HEK293 (cell line): ENCODE results near the gene COG1.

ENCODE experiments used
- CTCF ChIP-seq: fragments of 450-650 bp; formaldehyde crosslinking; IDR thresholded peaks from 2 replicates; pipeline ENCODE4 v1.5.1; 2016; ENCODE audit warnings: missing biosample characterization, missing genetic modification characterization
- PATZ1 ChIP-seq: fragments of 450-650 bp; formaldehyde crosslinking; IDR thresholded peaks from 2 replicates; pipeline ENCODE4 v1.5.1; 2016; ENCODE audit warnings: missing biosample characterization, missing genetic modification characterization
- REST ChIP-seq: fragments of 450-650 bp; formaldehyde crosslinking; IDR thresholded peaks from 2 replicates; pipeline ENCODE4 v1.5.1; 2016; ENCODE audit warnings: missing biosample characterization, missing genetic modification characterization
- YY1 ChIP-seq: fragments of 450-650 bp; formaldehyde crosslinking; IDR thresholded peaks from 2 replicates; pipeline ENCODE4 v1.5.1; 2018; ENCODE audit warnings: missing biosample characterization, missing genetic modification characterization
- ZNF155 ChIP-seq: fragments of 450-650 bp; formaldehyde crosslinking; IDR thresholded peaks from 2 replicates; pipeline ENCODE4 v1.5.1; 2016; ENCODE audit warnings: missing biosample characterization, missing genetic modification characterization
- ZNF274 ChIP-seq, 2 experiments: fragments of 200-500 bp in 1 of 2; fragments of 450-650 bp in 1 of 2; sonication (Bioruptor generic) in 1 of 2; formaldehyde crosslinking in 1 of 2; IDR thresholded peaks; 2 replicates each; pipeline versions ENCODE4 v1.5.1 to v1.6.1; 2014 to 2016; ENCODE audit warnings: borderline replicate concordance in 1 of 2, inconsistent platforms in 1 of 2, low read length in 1 of 2, missing biosample characterization in 1 of 2, missing genetic modification characterization in 1 of 2
- ZNF791 ChIP-seq: fragments of 450-650 bp; formaldehyde crosslinking; IDR thresholded peaks from 2 replicates; pipeline ENCODE4 v1.5.1; 2016; ENCODE audit warnings: missing biosample characterization, missing genetic modification characterization
- ZSCAN16 ChIP-seq: fragments of 450-650 bp; formaldehyde crosslinking; IDR thresholded peaks from 2 replicates; pipeline ENCODE4 v1.5.1; 2016; ENCODE audit warnings: missing biosample characterization, missing genetic modification characterization
- ZSCAN5A ChIP-seq: fragments of 450-650 bp; formaldehyde crosslinking; IDR thresholded peaks from 2 replicates; pipeline ENCODE4 v1.5.1; 2016; ENCODE audit warnings: missing biosample characterization, missing genetic modification characterization
- TF ChIP-seq, protein P1 (sequence below): fragments of 450-650 bp; formaldehyde crosslinking; IDR thresholded peaks from 2 replicates; pipeline ENCODE4 v1.5.1; 2016; ENCODE audit warnings: missing biosample characterization, missing genetic modification characterization

DNA sequence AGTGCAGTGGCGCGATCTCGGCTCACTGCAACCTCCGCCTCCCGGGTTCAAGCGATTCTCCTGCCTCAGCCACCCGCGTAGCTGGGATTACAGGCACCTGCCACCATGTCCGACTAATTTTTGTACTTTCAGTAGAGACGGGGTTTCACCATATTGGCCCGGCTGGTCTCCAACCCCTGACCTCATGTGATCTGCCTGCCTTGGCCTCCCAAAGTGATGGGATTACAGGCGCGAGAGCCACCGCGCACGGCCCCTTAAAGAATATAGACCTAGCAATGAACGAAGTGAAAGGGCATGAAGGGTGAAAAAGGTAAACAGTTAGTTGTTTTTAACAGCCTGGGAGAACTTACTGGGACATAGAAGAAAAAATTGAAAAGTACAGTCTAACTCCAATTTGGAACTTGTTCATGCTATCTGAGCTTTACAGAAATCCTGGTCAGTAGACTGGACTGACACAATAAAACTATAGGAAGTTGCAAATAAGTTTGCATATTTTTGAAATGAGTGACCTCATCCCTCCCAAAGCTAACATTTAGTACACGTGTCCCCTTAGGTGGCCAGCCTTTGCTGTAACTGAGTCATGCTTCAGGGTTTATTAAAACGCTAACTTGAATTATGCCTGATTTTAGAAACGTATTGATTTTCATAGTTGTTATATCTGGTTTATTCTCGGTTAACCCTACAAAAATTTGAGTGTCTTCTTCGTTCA lies 1.8 kb downstream of the COG1 start:
- no peak for TF ChIP-seq ZSCAN16 (tag by site-specific recombination)
- no peak for TF ChIP-seq CTCF
- TF ChIP-seq ZSCAN5A (tag by site-specific recombination): no peak
- no peak for TF ChIP-seq REST
- no peak for TF ChIP-seq ZNF274 (IDR thresholded peaks at IDR 0.05; ENCODE audit: low read length)
- TF ChIP-seq ZNF274 (tag by site-specific recombination; IDR thresholded peaks at IDR 0.05; ENCODE audit: borderline replicate concordance): no peak
- TF ChIP-seq ZNF791 (tag by site-specific recombination): no peak
- no peak for TF ChIP-seq YY1 (tag by site-specific recombination)
- no peak for TF ChIP-seq PATZ1 (tag by site-specific recombination)
- TF ChIP-seq, protein P1, sequence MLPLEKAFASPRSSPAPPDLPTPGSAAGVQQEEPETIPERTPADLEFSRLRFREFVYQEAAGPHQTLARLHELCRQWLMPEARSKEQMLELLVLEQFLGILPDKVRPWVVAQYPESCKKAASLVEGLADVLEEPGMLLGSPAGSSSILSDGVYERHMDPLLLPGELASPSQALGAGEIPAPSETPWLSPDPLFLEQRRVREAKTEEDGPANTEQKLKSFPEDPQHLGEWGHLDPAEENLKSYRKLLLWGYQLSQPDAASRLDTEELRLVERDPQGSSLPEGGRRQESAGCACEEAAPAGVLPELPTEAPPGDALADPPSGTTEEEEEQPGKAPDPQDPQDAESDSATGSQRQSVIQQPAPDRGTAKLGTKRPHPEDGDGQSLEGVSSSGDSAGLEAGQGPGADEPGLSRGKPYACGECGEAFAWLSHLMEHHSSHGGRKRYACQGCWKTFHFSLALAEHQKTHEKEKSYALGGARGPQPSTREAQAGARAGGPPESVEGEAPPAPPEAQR (tag by site-specific recombination): no peak
- no peak for TF ChIP-seq ZNF155 (tag by site-specific recombination)
